Raji (cell line): Measurements from ENCODE around the gene SERPINB12.

ENCODE experiments used
- POLR2A ChIP-seq: IDR thresholded peaks from 2 replicates; pipeline ENCODE4 v1.6.1; 2011; ENCODE audit warnings: low read depth, low read length, control low read depth; ENCODE audit not compliant: insufficient read depth

The SERPINB12 gene

DNA sequence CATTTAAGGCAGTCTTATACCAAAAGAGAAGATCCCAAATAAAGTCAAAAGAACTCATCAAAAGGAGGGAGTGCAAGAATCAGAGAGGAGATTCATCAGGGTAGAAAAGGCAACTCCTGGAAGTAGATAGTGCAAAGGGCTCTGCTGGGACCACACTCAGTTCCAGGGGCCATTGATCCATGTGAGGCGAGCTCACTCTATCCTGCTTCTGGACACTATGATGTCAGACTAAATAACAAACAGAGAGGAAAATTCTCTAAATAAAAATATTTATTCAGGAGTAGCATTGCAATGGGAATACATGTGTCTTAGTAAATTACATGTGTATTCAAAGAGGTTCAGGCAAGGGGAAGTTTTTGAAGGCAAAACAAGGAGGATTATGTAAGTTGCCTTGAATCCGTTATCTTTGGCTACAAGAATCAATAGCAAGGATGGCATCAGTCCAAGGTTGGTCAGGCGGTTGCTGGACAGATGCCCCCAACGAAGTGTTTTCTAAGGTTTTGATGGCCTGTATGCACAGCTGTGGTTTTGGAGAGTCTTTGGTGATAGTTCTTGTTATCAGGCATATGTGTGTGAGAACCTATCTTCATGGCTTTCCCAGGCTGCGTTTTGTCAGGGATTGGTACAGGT, 13.2 kb upstream of the SERPINB12 start:
- no peak for TF ChIP-seq POLR2A

DNA sequence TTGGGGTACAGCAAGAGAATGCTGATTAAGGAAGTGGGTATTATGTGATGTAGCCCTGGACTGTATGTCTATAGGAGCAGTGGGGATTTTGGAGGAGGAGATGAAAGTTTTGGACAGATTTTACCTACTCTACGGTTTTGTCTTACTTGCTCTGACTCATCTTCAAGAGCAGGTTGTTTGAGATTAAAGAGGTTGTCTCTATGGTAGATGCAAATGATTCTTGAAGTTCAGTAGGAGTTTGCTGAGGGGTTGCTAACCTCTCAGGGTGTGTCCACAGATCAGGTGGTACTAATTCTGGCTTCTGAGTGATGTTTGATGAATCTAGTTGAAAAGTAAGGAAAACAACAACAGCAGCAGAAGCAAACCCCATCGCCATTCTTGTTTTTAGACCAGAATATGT, 9.7 kb upstream of the SERPINB12 start:
- TF ChIP-seq POLR2A, result no peak

DNA sequence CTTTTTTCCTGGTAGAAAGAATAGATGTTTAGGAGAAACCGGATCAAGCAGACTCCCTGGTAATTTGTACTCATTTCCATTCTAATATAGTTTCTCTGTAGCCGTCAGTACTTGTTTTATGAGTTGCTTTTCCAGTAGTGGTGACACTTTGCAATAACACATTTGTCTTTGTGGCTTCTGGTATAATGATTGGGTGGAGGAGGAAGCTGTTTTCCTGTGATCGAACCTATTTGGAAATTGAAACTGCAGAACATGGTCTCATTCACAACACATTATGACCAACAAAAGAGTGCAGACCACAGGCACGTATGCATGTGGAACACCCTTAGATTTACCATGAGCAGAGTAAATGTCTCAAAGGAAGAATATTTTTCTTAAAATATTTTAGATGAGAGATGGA, 7.6 kb upstream of the SERPINB12 start:
- no peak for TF ChIP-seq POLR2A

- TF ChIP-seq POLR2A, result no peak
These were observed 2.2 kb upstream of the SERPINB12 start for GRCh38 chr18:63539904-63540510.

DNA sequence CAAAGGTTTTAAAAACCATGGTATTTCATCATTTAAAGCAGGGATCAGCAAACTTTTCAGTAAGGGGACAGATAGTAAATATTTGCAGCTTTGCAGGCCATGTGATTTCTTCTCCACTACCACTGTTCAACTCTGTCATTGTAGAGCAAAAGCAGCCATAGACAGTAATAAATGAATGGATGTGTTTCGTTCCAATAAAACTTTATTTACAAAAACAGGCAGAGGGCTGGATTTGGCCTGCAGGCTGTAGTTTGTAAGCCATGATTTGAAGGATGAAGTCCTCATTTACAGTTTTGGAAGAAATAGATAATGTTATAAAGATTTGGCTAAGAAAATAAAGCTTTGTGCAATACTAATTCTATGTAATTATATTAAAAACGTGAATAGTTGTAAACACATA, 1.8 kb downstream of the SERPINB12 start:
- no peak for TF ChIP-seq POLR2A

DNA sequence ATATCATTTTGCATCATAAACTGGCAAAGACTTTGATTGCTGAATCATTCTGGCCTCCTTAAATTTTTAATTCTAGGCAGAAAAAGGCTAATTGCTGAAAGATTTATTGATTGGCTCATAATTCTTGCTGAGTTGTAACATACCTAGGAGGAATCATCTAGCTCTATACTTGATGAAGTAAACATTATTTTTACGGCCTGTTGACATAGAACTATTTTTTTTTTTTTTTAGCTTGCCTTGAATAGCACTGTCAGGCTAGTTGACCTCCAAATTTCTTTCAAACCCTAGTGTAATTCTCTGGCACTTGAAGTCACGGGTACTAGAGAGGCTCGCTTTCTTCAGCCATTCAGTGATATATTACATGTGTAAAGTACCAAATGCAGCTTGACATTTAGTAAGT, 2.8 kb downstream of the SERPINB12 start:
- no peak for TF ChIP-seq POLR2A

- no peak for TF ChIP-seq POLR2A
These were observed 7.9 kb downstream of the SERPINB12 start for GRCh38 chr18:63550068-63550467.

- no peak for TF ChIP-seq POLR2A
These were observed 9.6 kb downstream of the SERPINB12 start for GRCh38 chr18:63551769-63552168.

- no peak for TF ChIP-seq POLR2A
These were observed 10.4 kb downstream of the SERPINB12 start for GRCh38 chr18:63552581-63552980.

DNA sequence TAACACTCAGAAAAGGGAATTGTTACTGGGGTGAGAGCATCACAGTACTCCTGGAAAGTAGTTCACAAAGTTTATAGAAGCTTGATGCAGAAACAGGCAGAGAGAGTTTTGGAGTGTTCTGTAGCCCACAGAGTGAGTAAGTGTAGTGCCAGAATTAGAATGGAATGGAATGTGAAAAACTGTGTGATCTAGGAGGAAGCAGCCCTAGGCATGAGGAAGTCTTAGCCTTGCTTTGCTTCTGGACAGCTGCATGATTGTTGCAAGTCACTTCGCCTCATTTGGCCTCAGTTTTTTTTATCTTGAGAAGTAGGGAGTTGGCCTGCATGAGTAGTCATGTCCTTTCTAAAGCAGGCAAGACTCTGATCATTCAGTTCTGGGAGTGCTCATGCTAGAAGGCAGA, 10.9 kb downstream of the SERPINB12 start:
- TF ChIP-seq POLR2A, result no peak

- TF ChIP-seq POLR2A, result no peak
These were observed 17.7 kb downstream of the SERPINB12 start for GRCh38 chr18:63559567-63560491.

GRCh38 chr18:63562284-63562683, 20.1 kb downstream of the SERPINB12 start:
- TF ChIP-seq POLR2A, result no peak

DNA sequence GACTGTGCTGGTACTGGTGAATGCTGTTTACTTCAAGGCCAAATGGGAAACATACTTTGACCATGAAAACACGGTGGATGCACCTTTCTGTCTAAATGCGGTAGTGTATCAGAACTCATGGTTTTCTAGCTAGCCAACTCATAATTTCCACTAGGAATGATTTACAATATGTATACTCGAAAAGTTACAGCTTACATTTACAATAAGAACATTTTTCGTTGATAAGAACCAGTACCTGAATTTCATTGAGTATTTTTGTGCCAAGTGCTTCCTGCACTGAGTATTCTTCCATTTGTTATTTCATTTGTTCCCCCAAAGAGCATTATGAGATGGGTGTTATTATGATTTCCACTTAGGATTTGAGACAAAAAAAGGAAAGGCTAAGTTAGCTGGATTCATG, 21.9 kb downstream of the SERPINB12 start:
- no peak for TF ChIP-seq POLR2A

DNA sequence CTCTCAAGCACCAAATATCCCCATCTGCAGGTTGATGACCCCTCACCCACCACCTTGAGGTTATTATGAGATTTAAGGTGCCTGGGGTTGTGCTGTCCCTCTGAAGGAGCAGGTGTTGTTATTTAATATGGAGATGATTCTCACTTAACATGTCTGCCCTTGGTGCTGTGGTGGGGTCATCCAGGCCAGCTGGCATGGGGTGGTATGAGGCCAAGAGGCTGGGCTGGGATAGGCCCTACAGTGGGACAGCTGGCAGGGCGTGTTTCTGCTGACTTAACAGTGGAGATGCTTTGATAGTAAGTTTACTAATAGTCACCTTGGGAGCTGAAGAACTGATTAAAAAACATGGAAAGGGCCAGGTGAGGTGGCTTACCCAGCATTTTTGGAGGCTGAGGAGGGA, 22.4 kb downstream of the SERPINB12 start:
- TF ChIP-seq POLR2A, result no peak

GRCh38 chr18:63567276-63567675, 25.1 kb downstream of the SERPINB12 start:
- TF ChIP-seq POLR2A, result no peak

- TF ChIP-seq POLR2A, result no peak
These were observed 25.7 kb downstream of the SERPINB12 start for GRCh38 chr18:63567825-63568224.
